Measurements from ENCODE around the gene KCNMA1.
A peak's percentile ranks its signal among the peaks of the same experiment; 100 is the strongest.

DNA sequence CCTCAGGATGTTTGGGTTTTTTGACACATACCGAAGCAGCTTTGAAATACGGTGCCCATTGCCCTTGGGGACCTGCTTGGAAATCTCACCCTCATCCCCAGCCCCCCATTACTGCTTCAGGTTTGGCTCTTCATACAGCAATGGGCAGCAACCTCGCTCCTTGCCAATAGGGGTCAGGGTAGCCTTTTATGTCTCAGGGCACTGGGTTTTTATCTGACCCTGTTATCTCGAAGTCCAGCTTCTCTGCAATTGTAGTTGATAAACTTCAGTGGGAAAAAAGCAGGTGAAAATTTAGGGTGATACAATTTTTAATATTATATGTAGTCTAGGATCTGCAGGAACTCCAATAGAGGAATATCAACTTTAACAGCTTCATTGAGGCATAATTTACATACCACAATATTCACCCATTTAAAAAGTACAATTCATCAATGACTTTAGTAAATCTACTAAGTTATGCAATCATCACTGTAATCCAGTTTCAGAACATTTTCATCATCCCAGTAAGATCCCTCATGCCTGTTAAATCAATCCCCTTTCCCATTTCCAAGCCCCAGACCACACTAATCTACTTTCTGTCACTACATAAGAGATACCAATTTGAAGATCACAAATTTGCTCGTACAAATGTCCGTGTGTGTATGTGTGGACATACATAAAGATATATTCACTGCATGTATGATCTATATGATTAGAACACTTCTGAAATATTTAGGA is 386.2 kb downstream of the KCNMA1 start:
- TF ChIP-seq, protein P1, sequence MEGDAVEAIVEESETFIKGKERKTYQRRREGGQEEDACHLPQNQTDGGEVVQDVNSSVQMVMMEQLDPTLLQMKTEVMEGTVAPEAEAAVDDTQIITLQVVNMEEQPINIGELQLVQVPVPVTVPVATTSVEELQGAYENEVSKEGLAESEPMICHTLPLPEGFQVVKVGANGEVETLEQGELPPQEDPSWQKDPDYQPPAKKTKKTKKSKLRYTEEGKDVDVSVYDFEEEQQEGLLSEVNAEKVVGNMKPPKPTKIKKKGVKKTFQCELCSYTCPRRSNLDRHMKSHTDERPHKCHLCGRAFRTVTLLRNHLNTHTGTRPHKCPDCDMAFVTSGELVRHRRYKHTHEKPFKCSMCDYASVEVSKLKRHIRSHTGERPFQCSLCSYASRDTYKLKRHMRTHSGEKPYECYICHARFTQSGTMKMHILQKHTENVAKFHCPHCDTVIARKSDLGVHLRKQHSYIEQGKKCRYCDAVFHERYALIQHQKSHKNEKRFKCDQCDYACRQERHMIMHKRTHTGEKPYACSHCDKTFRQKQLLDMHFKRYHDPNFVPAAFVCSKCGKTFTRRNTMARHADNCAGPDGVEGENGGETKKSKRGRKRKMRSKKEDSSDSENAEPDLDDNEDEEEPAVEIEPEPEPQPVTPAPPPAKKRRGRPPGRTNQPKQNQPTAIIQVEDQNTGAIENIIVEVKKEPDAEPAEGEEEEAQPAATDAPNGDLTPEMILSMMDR (conservative IDR thresholded peaks at IDR 0.05), result peak; percentile 79
- TF ChIP-seq EZH2 (IDR thresholded peaks at IDR 0.05; ENCODE audit: low read depth), result no peak

Data from PC-9 (cell line).